Measurements from ENCODE around the gene NCBP2.

The NCBP2 gene

GRCh38 chr3:196931157-196931556 is 11.2 kb downstream of the NCBP2 start:
- in situ Hi-C loops (cut with HindIII; ENCODE audit: low sequenced_read_pairs): no loop called here

GRCh38 chr3:196927571-196928453 is 14.5 kb downstream of the NCBP2 start:
- no peak for DNase-seq (ENCODE audit: low read depth, low spot score)
- in situ Hi-C loops (cut with HindIII; ENCODE audit: low sequenced_read_pairs): no loop called here
- no peak overlapping the region for H3K4me3 ChIP-seq (ENCODE audit: low read depth, low read length)
- TF ChIP-seq CTCF (IDR thresholded peaks at IDR 0.05; ENCODE audit: low read depth, low read length): no peak

More at GRCh38 chr3:196931157-196931556, 11.2 kb downstream of the NCBP2 start:
- DNase-seq (ENCODE audit: low read depth, low spot score): no peak
- no peak overlapping the region for H3K4me3 ChIP-seq (ENCODE audit: low read depth, low read length)
- no peak for TF ChIP-seq CTCF (IDR thresholded peaks at IDR 0.05; ENCODE audit: low read depth, low read length)

- no peak for DNase-seq (ENCODE audit: low read depth, low spot score)
- in situ Hi-C loops (cut with HindIII; ENCODE audit: low sequenced_read_pairs): no loop called here
- no peak for TF ChIP-seq CTCF (IDR thresholded peaks at IDR 0.05; ENCODE audit: low read depth, low read length)
- H3K4me3 ChIP-seq (ENCODE audit: low read depth, low read length): no peak overlapping the region
These were observed 21.6 kb downstream of the NCBP2 start for GRCh38 chr3:196920733-196921132.

GRCh38 chr3:196918968-196919367 is 23.4 kb downstream of the NCBP2 start:
- DNase-seq (ENCODE audit: low read depth, low spot score): no peak
- in situ Hi-C loops (cut with HindIII; ENCODE audit: low sequenced_read_pairs): no loop called here
- no peak for TF ChIP-seq CTCF (IDR thresholded peaks at IDR 0.05; ENCODE audit: low read depth, low read length)
- H3K4me3 ChIP-seq (ENCODE audit: low read depth, low read length): no peak overlapping the region

- in situ Hi-C loops (cut with HindIII; ENCODE audit: low sequenced_read_pairs): no loop called here
- TF ChIP-seq CTCF (IDR thresholded peaks at IDR 0.05; ENCODE audit: low read depth, low read length): no peak
- no peak for DNase-seq (ENCODE audit: low read depth, low spot score)
- no peak overlapping the region for H3K4me3 ChIP-seq (ENCODE audit: low read depth, low read length)
These were observed 25.3 kb downstream of the NCBP2 start for GRCh38 chr3:196916995-196917394.

GRCh38 chr3:196916221-196916620 is 26.1 kb downstream of the NCBP2 start:
- DNase-seq (ENCODE audit: low read depth, low spot score): no peak
- H3K4me3 ChIP-seq (ENCODE audit: low read depth, low read length): no peak overlapping the region
- in situ Hi-C loops (cut with HindIII; ENCODE audit: low sequenced_read_pairs): no loop called here
- TF ChIP-seq CTCF (IDR thresholded peaks at IDR 0.05; ENCODE audit: low read depth, low read length): no peak
